CD4-positive, alpha-beta T cell treated with Interleukin-21 for 1 hour (primary cell): ENCODE results near the gene PSMB7.

ENCODE experiments used
- DNase-seq: peaks from one replicate; pipeline ENCODE4 v3.0.0-alpha.2; 2020

PSMB7 gene

GRCh38 chr9:124409410-124409809 is 5.8 kb downstream of the PSMB7 start:
- no peak for DNase-seq

DNA sequence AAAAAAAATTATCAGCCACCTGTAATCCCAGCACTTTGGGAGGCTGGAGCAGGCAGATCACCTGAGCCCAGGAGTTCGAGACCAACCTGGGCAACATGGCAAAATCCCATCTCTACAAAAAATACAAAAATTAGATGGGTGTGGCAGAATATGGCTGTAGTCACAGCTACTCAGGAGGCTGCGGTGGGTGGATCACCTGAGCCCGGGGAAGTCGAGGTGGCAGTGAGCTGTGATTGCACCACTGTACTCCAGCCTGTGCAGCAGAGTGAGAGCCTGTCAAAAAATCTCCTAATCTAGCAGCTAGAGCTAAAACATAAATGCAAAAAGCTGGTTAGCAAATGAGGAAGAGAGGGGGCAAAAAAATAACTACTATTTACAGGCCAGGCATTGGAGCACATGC is 12.0 kb downstream of the PSMB7 start:
- DNase-seq = no peak

DNA sequence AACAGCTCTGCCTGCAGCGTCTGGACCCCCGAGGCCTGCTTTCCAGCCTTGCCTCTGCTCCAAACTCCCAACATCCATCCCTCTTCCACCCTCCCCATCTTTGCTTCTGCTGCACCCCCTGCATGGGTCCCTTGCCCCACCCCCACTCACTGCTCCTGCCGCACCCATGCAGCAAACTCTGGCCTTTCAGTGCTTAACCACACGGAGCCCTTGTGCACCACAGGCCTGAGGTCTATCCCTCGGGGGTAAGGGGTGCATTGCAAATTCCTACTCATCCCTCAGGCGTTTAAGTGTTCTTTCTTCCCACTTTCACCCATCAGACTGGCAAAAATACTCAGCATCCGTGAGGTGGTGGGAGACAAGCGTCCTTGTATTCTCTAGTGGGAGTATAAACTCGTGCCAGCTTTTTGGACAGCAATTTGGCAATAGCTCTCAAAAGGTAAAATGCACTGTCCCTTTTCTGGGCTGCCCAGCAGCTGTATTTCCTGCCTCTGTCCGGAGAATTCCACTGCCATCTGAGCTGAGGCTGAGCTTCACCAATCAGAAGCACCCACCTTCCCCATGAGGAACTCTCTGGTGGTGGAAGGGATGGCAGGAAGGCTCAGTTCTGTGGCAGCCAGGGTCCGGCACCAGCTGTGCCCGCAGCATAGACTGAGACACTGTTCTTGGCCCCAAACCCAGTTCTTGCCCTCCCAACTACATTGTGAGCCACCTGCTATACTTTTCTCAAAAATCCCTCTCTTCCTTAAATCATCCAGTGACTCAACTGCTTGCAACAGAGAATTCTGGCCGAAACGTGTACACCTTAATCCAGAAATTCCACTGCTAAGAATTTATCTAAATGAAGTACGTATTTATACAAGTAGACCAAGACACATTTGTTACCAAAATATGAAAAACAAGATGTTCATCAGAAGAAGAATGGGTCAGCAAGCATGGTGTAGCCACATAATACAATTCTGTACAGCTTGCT is 15.0 kb downstream of the PSMB7 start:
- DNase-seq = no peak

GRCh38 chr9:124399323-124399967 is 15.8 kb downstream of the PSMB7 start:
- no peak for DNase-seq

DNA sequence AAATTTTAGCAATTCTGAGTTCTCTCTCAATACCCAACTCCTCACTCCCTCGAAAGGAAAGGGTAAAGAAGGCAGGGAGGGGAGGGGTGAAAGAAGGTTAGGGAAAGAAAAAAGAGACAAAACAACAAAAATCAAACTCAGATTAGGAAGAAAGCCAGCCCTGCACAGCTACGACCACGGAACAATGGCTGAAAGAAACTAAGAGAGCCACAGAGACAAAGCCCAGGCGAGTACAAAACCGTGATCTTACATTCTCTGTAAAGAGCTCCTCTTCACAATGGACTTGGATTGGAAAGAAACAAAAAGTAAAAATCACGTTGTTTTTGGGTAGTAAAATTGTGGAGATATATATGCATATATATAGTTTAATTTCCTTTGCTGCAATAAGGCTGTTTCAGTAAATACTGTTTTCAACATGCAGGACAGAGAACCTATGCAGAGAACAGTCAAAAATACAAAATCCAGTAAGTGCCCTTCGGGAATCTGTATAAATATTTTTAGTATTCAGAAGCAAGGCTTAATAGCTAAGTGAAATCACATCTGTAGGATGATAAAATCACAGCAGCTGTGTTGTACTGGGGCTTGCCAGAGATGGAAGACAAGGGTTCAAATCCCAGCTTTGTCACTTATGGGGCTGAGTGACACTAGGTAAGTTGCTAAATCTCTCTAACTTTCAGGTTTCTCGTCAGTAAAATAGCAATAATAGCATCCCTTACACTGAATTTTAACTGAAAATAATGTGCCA is 16.9 kb downstream of the PSMB7 start:
- no peak for DNase-seq

GRCh38 chr9:124395826-124396225 is 19.4 kb downstream of the PSMB7 start:
- DNase-seq = no peak

DNA sequence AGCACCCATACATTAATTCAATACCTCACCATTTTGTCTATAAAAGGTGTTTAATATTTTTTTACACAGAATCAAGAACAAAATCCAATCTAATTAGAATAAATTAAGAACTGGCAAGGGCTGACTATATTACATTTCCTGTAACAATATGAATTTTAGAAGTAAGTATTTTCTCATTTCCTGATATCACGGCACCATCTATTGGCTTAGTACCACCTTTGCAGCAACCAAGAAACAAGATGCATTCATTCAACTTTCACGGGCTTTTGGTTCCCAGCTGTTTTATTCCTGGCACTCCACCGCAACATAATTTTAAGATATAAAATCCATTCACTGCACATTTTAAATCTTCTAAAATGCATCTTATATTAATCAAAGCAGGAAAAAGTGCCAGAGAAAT is 20.6 kb downstream of the PSMB7 start:
- DNase-seq = peak; percentile 16

DNA sequence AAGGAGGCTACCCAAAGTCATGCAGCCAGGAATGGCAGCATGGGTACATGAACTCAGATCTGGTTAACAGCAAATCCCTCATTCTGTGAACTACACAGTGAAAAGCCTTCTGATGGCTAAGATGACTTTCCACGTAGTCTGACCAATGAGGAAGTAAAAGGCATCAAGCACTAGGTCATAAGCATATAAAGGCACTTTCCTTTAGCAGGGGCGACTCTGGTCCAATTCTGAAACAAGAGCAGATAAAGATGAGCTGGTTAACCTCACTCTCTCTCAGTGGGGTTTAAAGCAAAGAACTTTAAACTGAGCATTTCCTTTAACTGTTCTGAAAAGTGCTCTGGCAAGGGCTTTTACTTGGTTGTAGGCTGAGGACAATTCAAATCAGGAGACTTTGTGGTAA is 21.1 kb downstream of the PSMB7 start:
- no peak for DNase-seq

DNA sequence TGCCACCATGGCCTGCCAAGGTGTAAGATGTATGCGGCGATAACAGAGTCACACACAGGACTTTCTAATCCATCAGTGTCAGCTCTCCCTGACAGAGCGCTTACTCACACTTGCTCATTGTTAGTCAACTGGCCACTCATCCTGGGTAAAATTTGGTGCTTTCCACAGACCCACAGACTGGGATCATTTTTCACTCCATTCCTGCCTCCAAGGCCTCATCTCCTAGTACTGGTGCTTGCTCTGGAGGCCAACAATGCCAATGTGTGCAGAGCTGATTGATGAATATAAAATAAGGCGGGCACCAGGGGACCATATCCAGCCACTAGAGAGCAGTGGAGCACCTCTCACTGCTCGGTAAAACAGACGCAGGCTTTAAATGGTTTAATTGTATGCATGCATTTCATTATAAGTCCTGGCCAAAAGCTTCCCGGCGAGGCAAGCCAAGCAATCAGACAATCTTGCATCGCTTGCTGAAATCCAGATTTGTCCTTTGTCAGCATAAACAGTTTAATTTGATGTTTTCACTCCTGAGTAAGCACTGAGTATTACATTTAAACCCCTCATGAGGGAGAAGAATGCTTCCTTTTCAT is 22.3 kb downstream of the PSMB7 start:
- DNase-seq = no peak

DNA sequence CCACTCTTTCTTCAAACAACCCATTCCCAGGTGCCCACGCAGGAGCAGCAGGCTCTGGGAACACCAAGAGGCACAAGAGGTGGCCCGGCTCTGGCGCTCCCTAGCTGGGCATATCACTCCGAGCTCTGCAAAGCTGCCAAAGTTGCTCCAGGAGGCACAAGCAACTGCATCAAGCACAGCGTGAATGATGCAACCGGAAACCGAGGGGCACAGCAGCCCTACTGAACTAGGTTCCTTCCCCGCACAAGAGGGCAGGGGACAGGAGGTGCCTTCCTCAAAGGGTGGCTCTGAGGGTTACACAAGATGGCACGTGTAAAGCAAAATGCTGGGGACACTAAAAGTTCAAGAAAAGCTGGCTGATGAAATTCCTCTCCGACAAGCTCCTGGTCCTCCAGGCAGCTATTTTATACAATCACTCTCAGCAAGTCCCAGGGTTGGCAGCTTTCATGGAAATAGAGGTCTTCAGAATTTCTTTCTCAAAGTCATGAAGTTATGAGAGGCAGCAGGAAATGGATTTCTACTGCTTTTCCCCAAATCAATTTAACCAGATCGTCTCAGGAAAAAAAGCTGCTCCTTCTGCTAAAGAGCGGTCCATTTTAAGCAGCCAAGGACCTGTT is 22.9 kb downstream of the PSMB7 start:
- no peak for DNase-seq

GRCh38 chr9:124390794-124391658 is 24.2 kb downstream of the PSMB7 start:
- no peak for DNase-seq

DNA sequence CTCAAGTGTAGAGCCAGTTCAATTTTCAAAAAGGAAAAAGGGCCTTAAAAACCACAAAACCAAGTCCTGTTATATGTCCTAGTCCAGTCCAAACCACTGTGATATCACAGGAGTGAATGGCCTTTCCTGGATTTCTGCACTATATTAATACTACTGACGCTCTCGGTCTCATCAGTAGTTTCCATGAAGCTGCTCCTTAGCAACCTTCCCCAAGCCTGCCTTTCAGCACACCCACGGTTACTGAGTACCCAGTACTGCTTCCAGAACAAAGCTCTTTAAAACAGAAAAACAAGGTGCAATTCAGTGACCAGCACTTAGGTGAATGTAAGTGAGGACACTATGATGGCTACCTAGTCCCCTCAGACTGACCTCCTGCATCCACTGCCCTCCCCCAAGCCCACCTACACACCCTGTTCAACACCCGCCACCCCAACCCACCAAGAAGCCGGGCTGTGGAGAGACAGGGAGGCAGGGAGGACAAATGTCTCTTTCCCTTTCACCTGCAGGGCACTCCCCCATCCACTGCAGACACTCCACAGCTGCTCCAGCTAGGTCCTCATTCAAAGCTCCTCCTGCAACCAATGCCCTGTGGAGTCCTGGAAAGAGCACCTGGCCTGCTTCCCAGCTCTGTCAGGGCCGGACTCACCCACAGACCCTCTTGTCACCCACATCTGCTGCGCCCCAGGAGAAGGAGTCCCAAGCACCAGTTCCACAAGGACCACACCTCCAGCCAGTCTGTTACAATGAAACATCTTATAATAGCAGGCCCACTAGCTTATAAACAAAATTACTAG is 25.9 kb downstream of the PSMB7 start:
- no peak for DNase-seq

GRCh38 chr9:124388275-124389048 is 26.8 kb downstream of the PSMB7 start:
- no peak for DNase-seq

DNA sequence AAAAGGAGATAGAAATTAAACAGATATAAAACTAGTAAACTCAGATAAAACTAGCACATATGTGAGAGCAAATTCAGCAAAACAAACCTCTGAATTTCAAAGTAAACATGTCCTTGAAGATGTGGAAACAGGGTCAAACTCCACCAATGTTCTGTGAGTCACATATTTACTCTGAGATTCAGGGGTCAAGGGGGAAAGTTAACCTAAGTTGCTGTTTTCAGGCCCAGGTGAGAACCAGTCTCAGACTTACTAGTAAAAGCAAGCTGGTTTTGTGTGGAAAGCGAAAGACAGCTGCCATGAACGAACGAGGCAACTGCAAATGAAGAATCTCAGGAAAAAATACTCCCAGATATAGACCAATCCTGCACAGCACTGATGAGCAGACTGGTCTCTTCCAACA is 29.0 kb downstream of the PSMB7 start:
- no peak for DNase-seq

DNA sequence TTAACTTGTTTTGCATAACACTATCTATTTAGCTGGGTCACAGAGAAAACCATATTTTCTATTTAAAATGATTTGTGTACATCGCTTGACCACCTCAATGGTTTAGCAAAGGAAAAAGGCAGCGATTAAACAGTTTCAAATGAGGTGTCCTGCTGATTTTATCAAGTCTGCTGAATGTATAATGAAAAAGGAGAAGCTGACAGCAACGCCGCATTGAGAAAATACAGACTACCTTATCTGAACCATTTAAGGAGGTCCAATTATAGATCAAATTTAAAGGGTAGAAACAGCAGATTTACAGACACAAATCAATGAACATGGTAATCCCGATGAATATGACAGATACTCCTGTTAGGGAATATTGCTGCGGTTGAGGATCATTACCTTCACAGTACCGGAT is 29.6 kb downstream of the PSMB7 start:
- no peak for DNase-seq

DNA sequence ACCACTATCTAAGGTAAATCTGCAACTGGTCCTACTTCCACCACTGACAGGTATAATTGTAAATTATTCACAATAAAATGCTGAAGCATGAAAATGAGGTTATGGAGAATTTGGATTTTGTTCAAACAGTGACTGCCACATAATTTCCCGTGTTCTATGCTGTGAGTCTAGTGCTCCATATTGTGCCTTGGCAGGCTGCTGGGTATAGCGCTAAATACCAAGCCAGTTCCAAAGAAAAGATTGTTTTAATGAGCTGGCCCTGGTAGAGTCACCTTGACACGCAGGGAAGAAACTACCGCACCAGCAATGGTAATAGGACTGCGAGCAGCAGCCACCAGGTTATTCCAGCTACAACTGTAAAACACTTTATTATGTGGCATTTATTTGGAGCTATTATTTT is 30.4 kb downstream of the PSMB7 start:
- no peak for DNase-seq

DNA sequence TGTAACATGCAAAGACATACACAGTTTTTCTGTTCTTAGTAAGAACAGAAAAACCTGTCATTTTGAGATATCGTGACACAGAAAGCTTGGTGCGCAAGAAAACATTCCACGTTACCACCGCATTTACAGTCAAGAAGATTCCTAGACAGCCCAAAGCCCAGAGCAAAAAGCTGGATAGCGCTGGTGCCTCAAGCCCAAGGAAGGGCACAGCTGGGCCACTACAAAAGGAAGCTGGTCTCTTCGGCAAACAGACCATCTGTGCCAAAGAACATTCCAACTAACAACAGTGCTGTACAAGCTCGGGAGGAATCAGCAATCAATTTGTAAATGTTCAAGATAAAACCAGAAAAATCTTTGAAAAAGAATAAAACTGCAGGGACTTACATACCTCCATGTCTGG is 31.0 kb downstream of the PSMB7 start:
- DNase-seq = no peak

- no peak for DNase-seq
Observed at GRCh38 chr9:124381170-124381945, 33.9 kb downstream of the PSMB7 start.
